Measurements from ENCODE around the gene PRSS1.

DNA sequence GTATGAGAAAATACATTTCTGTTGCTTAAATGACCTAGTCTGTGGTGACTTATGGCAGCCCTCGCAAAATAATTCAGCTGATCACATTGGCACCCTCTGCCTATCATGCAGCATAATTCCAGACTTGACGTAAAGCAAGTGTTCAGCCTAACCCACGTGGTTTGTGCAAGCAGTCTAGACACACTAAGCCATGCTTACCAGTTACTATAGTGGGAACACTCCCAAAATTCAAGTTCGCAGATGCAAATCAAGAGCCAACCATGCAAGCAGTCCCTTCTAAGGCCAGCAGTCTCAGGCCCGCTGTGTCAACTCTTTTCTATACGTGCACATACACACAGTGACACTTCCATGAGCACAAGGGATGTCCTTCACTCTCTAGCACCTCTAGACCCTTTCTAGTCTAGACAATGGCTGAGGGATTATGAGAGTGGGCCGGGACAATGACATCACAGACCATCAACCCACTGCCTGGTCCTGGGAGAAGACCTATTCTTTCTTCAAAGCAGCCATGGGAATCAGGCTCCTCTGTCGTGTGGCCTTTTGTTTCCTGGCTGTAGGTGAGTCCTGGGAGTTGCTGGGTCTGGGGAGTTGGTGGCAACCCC, 29.0 kb upstream of the PRSS1 start:
- TF ChIP-seq, protein P1, sequence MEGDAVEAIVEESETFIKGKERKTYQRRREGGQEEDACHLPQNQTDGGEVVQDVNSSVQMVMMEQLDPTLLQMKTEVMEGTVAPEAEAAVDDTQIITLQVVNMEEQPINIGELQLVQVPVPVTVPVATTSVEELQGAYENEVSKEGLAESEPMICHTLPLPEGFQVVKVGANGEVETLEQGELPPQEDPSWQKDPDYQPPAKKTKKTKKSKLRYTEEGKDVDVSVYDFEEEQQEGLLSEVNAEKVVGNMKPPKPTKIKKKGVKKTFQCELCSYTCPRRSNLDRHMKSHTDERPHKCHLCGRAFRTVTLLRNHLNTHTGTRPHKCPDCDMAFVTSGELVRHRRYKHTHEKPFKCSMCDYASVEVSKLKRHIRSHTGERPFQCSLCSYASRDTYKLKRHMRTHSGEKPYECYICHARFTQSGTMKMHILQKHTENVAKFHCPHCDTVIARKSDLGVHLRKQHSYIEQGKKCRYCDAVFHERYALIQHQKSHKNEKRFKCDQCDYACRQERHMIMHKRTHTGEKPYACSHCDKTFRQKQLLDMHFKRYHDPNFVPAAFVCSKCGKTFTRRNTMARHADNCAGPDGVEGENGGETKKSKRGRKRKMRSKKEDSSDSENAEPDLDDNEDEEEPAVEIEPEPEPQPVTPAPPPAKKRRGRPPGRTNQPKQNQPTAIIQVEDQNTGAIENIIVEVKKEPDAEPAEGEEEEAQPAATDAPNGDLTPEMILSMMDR (conservative IDR thresholded peaks at IDR 0.05 in 1 of 2, IDR thresholded peaks at IDR 0.05 in 1 of 2; ENCODE audit: extremely low read depth in 1 of 2, insufficient read depth in 1 of 2, low read depth in 1 of 2, low read length in 2 of 2), result no peak
- no peak for TF ChIP-seq EZH2 (IDR thresholded peaks at IDR 0.05; ENCODE audit: borderline replicate concordance, low read length)

All from mammary epithelial cell (primary cell).